Measurements from ENCODE around the gene STARD9. TPM values are rescaled to one million over a fixed set of nuclear protein-coding genes. Genes with fewer than 3 reads are reported as not detected.

The STARD9 gene
- total and polyA plus RNA-seq, 9 of the 15 experiments (the other 6 are each of a cell fraction or from before 2014, with no cell fraction given), result 0.45 to 6.0 (median 3.6) TPM

DNA sequence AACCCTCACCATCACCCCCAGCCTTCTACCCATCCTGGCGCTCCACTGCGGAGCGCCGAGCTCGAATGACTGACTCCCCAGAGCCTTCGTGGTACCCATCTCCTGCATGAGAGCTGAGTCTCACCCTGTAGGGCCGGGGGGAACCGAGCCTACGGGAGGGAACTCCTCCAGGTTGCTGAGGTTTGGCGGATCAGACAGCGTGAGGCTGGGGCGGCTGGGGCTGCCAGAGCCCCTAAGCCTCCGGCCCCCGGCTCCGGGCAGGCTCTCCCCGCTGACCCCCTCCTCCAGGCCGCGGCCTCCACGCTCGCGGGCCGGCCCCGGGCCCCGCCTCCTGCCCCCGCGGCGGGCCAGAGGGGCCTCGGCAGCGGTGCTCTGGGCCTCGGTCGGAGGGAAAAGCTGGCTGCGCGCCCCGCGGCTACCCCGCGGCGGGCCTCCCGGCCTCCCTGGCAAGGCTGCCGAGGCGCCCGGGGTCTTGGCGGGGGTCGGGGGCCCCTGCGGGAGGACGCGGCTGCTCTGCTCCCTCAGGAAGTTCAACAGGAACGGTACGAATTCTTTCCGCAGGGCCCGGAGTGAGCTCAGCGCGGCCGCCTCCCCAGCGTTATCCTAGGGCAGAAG is 160.9 kb downstream of the STARD9 start:
- FAIRE-seq, result no peak
- in situ Hi-C loops (cut with MboI) (no loop called here), intact Hi-C loops (cut with micrococcal nuclease) (loop anchor here (2.0 kb wide), 1 partner anchor 191 kb away; no protein-coding TSS in a partner anchor)
- Histone ChIP-seq H3K9ac (ENCODE audit: insufficient read depth in 1 of 2, low read depth in 2 of 2, low read length in 2 of 2) (peak overlapping the region; percentile 88 to 94), H3K4me1 (replicated peaks in 1 of 2; ENCODE audit: control insufficient read depth in 2 of 2, insufficient read depth in 2 of 2, low read length in 2 of 2) (peaks cover 5 to 26% of the 10 kb centered on the region in 2 experiments; a peak in 4 of 5 replicates), H3K79me2 (ENCODE audit: control insufficient read depth, insufficient read depth, low read length) (peaks cover 22% of the 10 kb centered on the region), H3K9me3 (replicated peaks; ENCODE audit: control insufficient read depth, insufficient read depth, low read depth, low read length) (no peaks in the 10 kb centered on the region), H4K20me1 (replicated peaks; ENCODE audit: control insufficient read depth, insufficient read depth, low read length) (peaks cover 4% of the 10 kb centered on the region; the same call in 1 of the 2 replicates), H3K36me3 (ENCODE audit: control insufficient read depth, insufficient read depth, low read length) (peaks cover 45% of the 10 kb centered on the region), H3K9me1 (ENCODE audit: control insufficient read depth, insufficient read depth, low read length) (no peaks in the 10 kb centered on the region), H3K27ac (ENCODE audit: extremely low read depth, low read depth, low read length) (peak overlapping the region; percentile 89), H2AFZ (ENCODE audit: low read depth, low read length) (peak overlapping the region; percentile 94), H3K4me3 (peak overlapping the region; percentile 96), H3K27me3 (ENCODE audit: control insufficient read depth in 2 of 2, insufficient read depth in 2 of 2, low read length in 2 of 2) (no peaks in the 10 kb centered on the region), H3K4me2 (ENCODE audit: insufficient read depth, low read length) (peak overlapping the region; percentile 92; the same call in 1 of the 2 replicates)
- peak; percentile 24 to 73 (median 68) for DNase-seq (ENCODE audit: extremely low read depth in 1 of 4, low spot score in 3 of 4)
- WGBS (ENCODE audit: insufficient coverage, low coverage, missing lambda C conversion rate), result 2% methylated on average over 40 of the region's 55 CpGs
- no TSS peak for BruUV-seq (replicated peaks)
- ATAC-seq, result peak; percentile 68
- ChIA-PET POLR2A (interaction anchor here (0.5 to 1.7 kb wide), 6 partner anchors 10 to 524 kb away, joined by 3 to 6 read pairs (median 4); no protein-coding TSS in a partner anchor), CTCF (ENCODE audit: low intra/inter-chr PET ratio) (no interaction called here)
- TF ChIP-seq HDGF (IDR thresholded peaks at IDR 0.05), result no peak
- TF ChIP-seq, protein P1, sequence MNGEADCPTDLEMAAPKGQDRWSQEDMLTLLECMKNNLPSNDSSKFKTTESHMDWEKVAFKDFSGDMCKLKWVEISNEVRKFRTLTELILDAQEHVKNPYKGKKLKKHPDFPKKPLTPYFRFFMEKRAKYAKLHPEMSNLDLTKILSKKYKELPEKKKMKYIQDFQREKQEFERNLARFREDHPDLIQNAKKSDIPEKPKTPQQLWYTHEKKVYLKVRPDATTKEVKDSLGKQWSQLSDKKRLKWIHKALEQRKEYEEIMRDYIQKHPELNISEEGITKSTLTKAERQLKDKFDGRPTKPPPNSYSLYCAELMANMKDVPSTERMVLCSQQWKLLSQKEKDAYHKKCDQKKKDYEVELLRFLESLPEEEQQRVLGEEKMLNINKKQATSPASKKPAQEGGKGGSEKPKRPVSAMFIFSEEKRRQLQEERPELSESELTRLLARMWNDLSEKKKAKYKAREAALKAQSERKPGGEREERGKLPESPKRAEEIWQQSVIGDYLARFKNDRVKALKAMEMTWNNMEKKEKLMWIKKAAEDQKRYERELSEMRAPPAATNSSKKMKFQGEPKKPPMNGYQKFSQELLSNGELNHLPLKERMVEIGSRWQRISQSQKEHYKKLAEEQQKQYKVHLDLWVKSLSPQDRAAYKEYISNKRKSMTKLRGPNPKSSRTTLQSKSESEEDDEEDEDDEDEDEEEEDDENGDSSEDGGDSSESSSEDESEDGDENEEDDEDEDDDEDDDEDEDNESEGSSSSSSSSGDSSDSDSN (IDR thresholded peaks at IDR 0.05; ENCODE audit: borderline replicate concordance in 1 of 2, low read depth in 2 of 2, low read length in 2 of 2), result 0 out of 4 replicates have a peak, but pooled peaks have one; percentile 13 to 40
- 0 out of 2 replicates have a peak, but pooled peaks have one; percentile 2 for TF ChIP-seq ZNF12 (CRISPR knock-in tag; IDR thresholded peaks at IDR 0.05)
- peak; percentile 46 for TF ChIP-seq CHD1 (IDR thresholded peaks at IDR 0.05; ENCODE audit: low read length)
- TF ChIP-seq HCFC1 (IDR thresholded peaks at IDR 0.05; ENCODE audit: low read depth, low read length), result no peak
- TF ChIP-seq, protein P2, sequence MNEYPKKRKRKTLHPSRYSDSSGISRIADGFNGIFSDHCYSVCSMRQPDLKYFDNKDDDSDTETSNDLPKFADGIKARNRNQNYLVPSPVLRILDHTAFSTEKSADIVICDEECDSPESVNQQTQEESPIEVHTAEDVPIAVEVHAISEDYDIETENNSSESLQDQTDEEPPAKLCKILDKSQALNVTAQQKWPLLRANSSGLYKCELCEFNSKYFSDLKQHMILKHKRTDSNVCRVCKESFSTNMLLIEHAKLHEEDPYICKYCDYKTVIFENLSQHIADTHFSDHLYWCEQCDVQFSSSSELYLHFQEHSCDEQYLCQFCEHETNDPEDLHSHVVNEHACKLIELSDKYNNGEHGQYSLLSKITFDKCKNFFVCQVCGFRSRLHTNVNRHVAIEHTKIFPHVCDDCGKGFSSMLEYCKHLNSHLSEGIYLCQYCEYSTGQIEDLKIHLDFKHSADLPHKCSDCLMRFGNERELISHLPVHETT (CRISPR knock-in tag; conservative IDR thresholded peaks at IDR 0.05 in 1 of 2, IDR thresholded peaks at IDR 0.05 in 1 of 2), result 0 out of 4 replicates have a peak, but pooled peaks of 1 of the 2 experiments have one; percentile 1
- TF ChIP-seq CBFA2T2 (conservative IDR thresholded peaks at IDR 0.05), result no peak
- TF ChIP-seq ZNF232 (CRISPR knock-in tag; IDR thresholded peaks at IDR 0.05), result no peak
- peak; percentile 61; the same call in 1 of the 2 replicates for TF ChIP-seq ZBTB7A (IDR thresholded peaks at IDR 0.05; ENCODE audit: borderline replicate concordance, control insufficient read depth, low read depth, low read length)
- TF ChIP-seq CSDE1 (IDR thresholded peaks at IDR 0.05), result no peak
- TF ChIP-seq ZC3H8 (IDR thresholded peaks at IDR 0.05), result no peak
- TF ChIP-seq FOXK1 (CRISPR knock-in tag; IDR thresholded peaks at IDR 0.05; ENCODE audit: borderline replicate concordance), result no peak
- no peak for TF ChIP-seq RFX5 (IDR thresholded peaks at IDR 0.05; ENCODE audit: low read depth, low read length)
- no peak for TF ChIP-seq ARID1B (IDR thresholded peaks at IDR 0.05)
- no peak for TF ChIP-seq GTF2F1 (IDR thresholded peaks at IDR 0.05; ENCODE audit: low read depth, low read length)
- 0 out of 2 replicates have a peak, but pooled peaks have one; percentile 32 for TF ChIP-seq KAT7 (CRISPR knock-in tag; IDR thresholded peaks at IDR 0.05; ENCODE audit: borderline replicate concordance)
- no peak for TF ChIP-seq HMG20B (CRISPR knock-in tag; IDR thresholded peaks at IDR 0.05)
